SU-DHL-6 (cell line): ENCODE data around the gene C3orf49.

ENCODE experiments used
- H2AFZ ChIP-seq: fragments of 200-600 bp; sonication (generic); 2 replicates; pipeline ENCODE4 v1.6.1; 2014; ENCODE audit warnings: low read depth, mild to moderate bottlenecking, moderate library complexity, mixed read lengths, antibody characterized with exemption, low read length; ENCODE audit not compliant: severe bottlenecking
- H3F3A ChIP-seq: fragments of 200-600 bp; shearing (Covaris generic); 2 replicates; pipeline ENCODE4 v1.6.0; 2016; ENCODE audit warnings: antibody characterized with exemption, mild to moderate bottlenecking; ENCODE audit not compliant: insufficient read depth
- H3K27ac ChIP-seq: fragments of 200-600 bp; sonication (generic); 2 replicates; pipeline ENCODE4 v1.5.1; 2016; ENCODE audit warnings: low read depth, mild to moderate bottlenecking, low read length, moderate library complexity, mixed read lengths
- H3K27me3 ChIP-seq: fragments of 200-600 bp; sonication (generic), shearing (Covaris generic); 2 replicates; pipeline ENCODE4 v1.6.0; 2014; ENCODE audit warnings: mild to moderate bottlenecking, low read length
- H3K36me3 ChIP-seq: fragments of 200-600 bp; sonication (generic); 2 replicates; pipeline ENCODE4 v1.6.1; 2014; ENCODE audit warnings: mild to moderate bottlenecking, low read length, mixed read lengths
- H3K4me2 ChIP-seq: fragments of 300-600, 200-600 bp; shearing (Covaris generic), sonication (generic); 2 replicates; pipeline ENCODE4 v1.6.0; 2014; ENCODE audit warnings: low read length, low read depth, mild to moderate bottlenecking; ENCODE audit not compliant: poor library complexity, severe bottlenecking
- H3K4me3 ChIP-seq: fragments of 200-600 bp; sonication (generic); 2 replicates; pipeline ENCODE4 v1.5.1; 2014; ENCODE audit warnings: antibody characterized with exemption, low read length, mild to moderate bottlenecking, mixed read lengths; ENCODE audit not compliant: insufficient read depth, poor library complexity, severe bottlenecking
- H3K79me2 ChIP-seq: fragments of 200-600 bp; sonication (generic); 2 replicates; pipeline ENCODE4 v1.6.1; 2014; ENCODE audit warnings: mild to moderate bottlenecking, low read length, moderate library complexity; ENCODE audit not compliant: insufficient read depth
- H3K9ac ChIP-seq: fragments of 200-600 bp; sonication (generic); 2 replicates; pipeline ENCODE4 v1.7.0; 2014; ENCODE audit warnings: mild to moderate bottlenecking, low read length
- H3K9me2 ChIP-seq: fragments of 200-600 bp; sonication (generic); replicated peaks from 2 replicates; pipeline ENCODE4 v1.6.1; 2014; ENCODE audit warnings: low read length; ENCODE audit not compliant: insufficient read depth
- H3K9me3 ChIP-seq: fragments of 200-600 bp; sonication (generic); 2 replicates; pipeline ENCODE4 v1.6.1; 2014; ENCODE audit warnings: low read length, mixed read lengths; ENCODE audit not compliant: insufficient read depth
- H4K20me1 ChIP-seq: fragments of 200-600 bp; sonication (generic); 2 replicates; pipeline ENCODE4 v1.6.1; 2014; ENCODE audit warnings: low read depth, mild to moderate bottlenecking, antibody characterized with exemption, low read length, moderate library complexity, mixed read lengths
- EZH2phosphoT487 ChIP-seq: fragments of 200-600 bp; sonication (generic), shearing (Covaris generic); conservative IDR thresholded peaks from 2 replicates; pipeline ENCODE4 v1.6.1; 2018; ENCODE audit warnings: mild to moderate bottlenecking, antibody characterized with exemption, low read length, moderate library complexity, mixed read lengths
- TF ChIP-seq, protein P1 (sequence below): fragments of 200-600 bp; sonication (generic); IDR thresholded peaks from one replicate; pipeline ENCODE4 v1.5.1; 2017; ENCODE audit warnings: antibody characterized with exemption, mild to moderate bottlenecking, low read length, moderate library complexity; ENCODE audit not compliant: insufficient read depth, poor library complexity, severe bottlenecking

C3orf49 gene

DNA sequence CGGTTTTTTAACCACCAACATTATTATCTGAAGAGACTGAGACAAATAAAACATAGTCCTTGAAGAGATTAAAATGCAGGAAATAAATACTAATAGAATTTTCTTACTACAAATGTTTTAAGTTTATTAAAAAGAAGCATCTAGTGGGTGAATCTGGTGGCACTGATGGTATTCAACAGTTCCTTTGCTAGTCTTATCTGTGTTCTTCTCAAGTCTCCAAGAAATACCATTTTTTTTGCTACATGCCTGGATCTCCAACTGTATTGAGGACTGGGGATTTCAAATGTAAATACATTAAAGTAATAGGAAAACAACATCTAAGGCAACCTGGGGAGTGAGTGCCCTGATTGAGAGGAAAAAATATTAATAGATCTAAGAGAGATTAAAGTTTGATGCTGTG is 22.6 kb downstream of the C3orf49 start:
- peaks cover 4% of the 10 kb centered on the region; the same call in 1 of the 2 replicates for H4K20me1 ChIP-seq
- peaks cover 56% of the 10 kb centered on the region for H3K79me2 ChIP-seq
- H3K27me3 ChIP-seq = no peaks in the 10 kb centered on the region
- no peak overlapping the region for H3K4me2 ChIP-seq
- no peaks in the 10 kb centered on the region for H3K9me3 ChIP-seq
- no peak overlapping the region for H3K4me3 ChIP-seq
- peaks cover 18% of the 10 kb centered on the region; the same call in 1 of the 2 replicates for H3K36me3 ChIP-seq
- H3K9ac ChIP-seq = no peak overlapping the region
- no peak overlapping the region for H3K27ac ChIP-seq
- H2AFZ ChIP-seq = no peak overlapping the region
- H3K9me2 ChIP-seq = no peaks in the 10 kb centered on the region
- H3F3A ChIP-seq = no peaks in the 10 kb centered on the region
- TF ChIP-seq EZH2phosphoT487 = no peak
- TF ChIP-seq, protein P1, sequence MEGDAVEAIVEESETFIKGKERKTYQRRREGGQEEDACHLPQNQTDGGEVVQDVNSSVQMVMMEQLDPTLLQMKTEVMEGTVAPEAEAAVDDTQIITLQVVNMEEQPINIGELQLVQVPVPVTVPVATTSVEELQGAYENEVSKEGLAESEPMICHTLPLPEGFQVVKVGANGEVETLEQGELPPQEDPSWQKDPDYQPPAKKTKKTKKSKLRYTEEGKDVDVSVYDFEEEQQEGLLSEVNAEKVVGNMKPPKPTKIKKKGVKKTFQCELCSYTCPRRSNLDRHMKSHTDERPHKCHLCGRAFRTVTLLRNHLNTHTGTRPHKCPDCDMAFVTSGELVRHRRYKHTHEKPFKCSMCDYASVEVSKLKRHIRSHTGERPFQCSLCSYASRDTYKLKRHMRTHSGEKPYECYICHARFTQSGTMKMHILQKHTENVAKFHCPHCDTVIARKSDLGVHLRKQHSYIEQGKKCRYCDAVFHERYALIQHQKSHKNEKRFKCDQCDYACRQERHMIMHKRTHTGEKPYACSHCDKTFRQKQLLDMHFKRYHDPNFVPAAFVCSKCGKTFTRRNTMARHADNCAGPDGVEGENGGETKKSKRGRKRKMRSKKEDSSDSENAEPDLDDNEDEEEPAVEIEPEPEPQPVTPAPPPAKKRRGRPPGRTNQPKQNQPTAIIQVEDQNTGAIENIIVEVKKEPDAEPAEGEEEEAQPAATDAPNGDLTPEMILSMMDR = no peak

DNA sequence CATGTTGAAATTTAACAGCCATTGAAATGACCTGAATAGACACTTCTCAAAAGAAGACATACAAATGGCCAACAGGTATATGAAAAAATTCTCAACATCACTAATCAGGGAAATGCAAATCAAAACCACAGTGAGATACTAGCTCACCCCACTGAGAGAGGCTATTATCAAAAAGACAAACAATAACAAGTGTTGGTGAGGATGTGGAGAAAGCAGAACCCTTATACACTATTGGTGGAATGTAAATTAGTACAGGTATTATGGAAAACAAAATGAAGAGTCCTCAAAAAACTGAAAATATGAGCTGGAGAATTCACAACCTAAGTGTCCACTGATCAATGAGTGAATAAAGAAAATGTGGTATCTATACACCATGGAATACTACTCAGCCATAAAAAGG is 23.0 kb downstream of the C3orf49 start:
- H3K27ac ChIP-seq = no peak overlapping the region
- no peaks in the 10 kb centered on the region for H3K9me3 ChIP-seq
- H3K4me2 ChIP-seq = no peak overlapping the region
- TF ChIP-seq, protein P1 = no peak
- no peak for TF ChIP-seq EZH2phosphoT487
- no peaks in the 10 kb centered on the region for H3K27me3 ChIP-seq
- H3K9ac ChIP-seq = no peak overlapping the region
- H3K79me2 ChIP-seq = peaks cover 60% of the 10 kb centered on the region
- H3F3A ChIP-seq = no peaks in the 10 kb centered on the region
- peaks cover 4% of the 10 kb centered on the region; the same call in 1 of the 2 replicates for H4K20me1 ChIP-seq
- H3K4me3 ChIP-seq = no peak overlapping the region
- no peak overlapping the region for H2AFZ ChIP-seq
- H3K36me3 ChIP-seq = peaks cover 13% of the 10 kb centered on the region; the same call in 1 of the 2 replicates
- H3K9me2 ChIP-seq = no peaks in the 10 kb centered on the region

DNA sequence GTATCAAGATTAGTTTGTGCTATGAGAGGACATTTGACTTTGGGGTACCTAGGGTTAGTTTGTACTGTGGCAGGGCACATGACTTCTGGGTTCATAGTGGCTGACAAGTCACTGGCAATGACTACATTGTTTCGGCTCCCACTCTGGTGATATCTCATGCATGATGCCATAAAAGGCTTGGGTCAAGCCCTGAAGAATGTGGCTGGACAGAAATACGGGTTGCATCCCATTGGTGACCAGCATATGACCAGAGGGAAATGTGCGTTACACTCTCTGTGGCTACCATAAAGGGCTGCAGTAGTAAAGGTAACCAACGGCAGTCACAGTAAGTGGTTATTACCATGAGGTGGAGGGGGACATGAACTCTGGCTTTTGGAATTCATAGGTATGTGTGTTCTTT is 26.1 kb downstream of the C3orf49 start:
- Histone ChIP-seq H3K36me3 (no peaks in the 10 kb centered on the region), H3K79me2 (peaks cover 81% of the 10 kb centered on the region), H3K27me3 (no peaks in the 10 kb centered on the region), H4K20me1 (peaks cover 4% of the 10 kb centered on the region; the same call in 1 of the 2 replicates), H3K9ac (no peak overlapping the region), H3K27ac (no peak overlapping the region), H3K4me3 (no peak overlapping the region), H3K4me2 (no peak overlapping the region), H2AFZ (no peak overlapping the region), H3F3A (0 out of 2 replicates have a peak, but pooled peaks cover 4% of the 10 kb centered on the region), H3K9me3 (no peaks in the 10 kb centered on the region), H3K9me2 (no peaks in the 10 kb centered on the region)
- TF ChIP-seq, protein P1 = no peak
- no peak for TF ChIP-seq EZH2phosphoT487
